HCT116 (cell line): ENCODE results near the gene ST6GALNAC5. TPM values are rescaled to one million over a fixed set of nuclear protein-coding genes. Genes with fewer than 3 reads are reported as not detected.

ENCODE experiments used
- ATAC-seq: fragments of 200-7000 bp; cut with Tn5 transposase; 2 replicates; pipeline ENCODE4 v1.9.1; 2020; ENCODE audit warnings: mild to moderate bottlenecking, moderate library complexity
- BruUV-seq: library from RNA; stranded (reverse); fragments of 400-500 nt; replicated peaks from 2 replicates; lab custom pipeline; 2021; lab: Mats Ljungman, UMichigan
- CTCF ChIA-PET: fragments of 300-600 bp; sonication (Branson Sonifier 250); formaldehyde crosslinking; loops from one replicate; lab custom pipeline; 2021; ENCODE audit warnings: antibody characterized with exemption; lab: Charles Lee
- POLR2A ChIA-PET: fragments of 300-600, 350-600 bp; sonication (Branson Sonifier 250); formaldehyde crosslinking; loops from one replicate; lab custom pipeline; 2021; ENCODE audit warnings: antibody characterized with exemption; lab: Charles Lee
- RAD21 ChIA-PET, 2 experiments: fragments of 300-600 bp; sonication (Branson Sonifier 250); formaldehyde crosslinking; loops; one replicate each; lab custom pipeline; 2023; ENCODE audit warnings: low total read pairs in 2 of 2; ENCODE audit not compliant: uncharacterized antibody in 2 of 2, unreplicated experiment in 2 of 2, low non-redundant PET in 1 of 2; lab: Charles Lee
- DNase-seq: peaks from one replicate; pipeline ENCODE4 v3.0.0-alpha.2; 2010; ENCODE audit warnings: low read depth, low spot score
- H2AFZ ChIP-seq: fragments of 200-600 bp; shearing (Covaris generic), sonication (generic); 2 replicates; pipeline ENCODE4 v1.6.1; 2017; ENCODE audit warnings: low read depth, mixed run types, mixed read lengths, antibody characterized with exemption, low read length; ENCODE audit not compliant: poor library complexity, severe bottlenecking
- H3K27ac ChIP-seq: 2 replicates; pipeline ENCODE4 v1.5.1; 2012; ENCODE audit warnings: low read depth, low read length
- H3K27me3 ChIP-seq: fragments of 200-600 bp; sonication (generic); 2 replicates; pipeline ENCODE4 v1.6.1; 2016; ENCODE audit warnings: mixed run types, low read length, mixed read lengths; ENCODE audit not compliant: insufficient read depth
- H3K36me3 ChIP-seq, 2 experiments: fragments of 200-500 bp in 1 of 2; fragments of 200-600 bp in 1 of 2; sonication (Bioruptor generic) in 1 of 2; sonication (generic) in 1 of 2; 2 replicates each; pipeline versions ENCODE4 v1.5.1 to v1.6.1; 2014 to 2016; ENCODE audit warnings: low read length in 2 of 2, inconsistent platforms in 1 of 2, mixed read lengths in 1 of 2, mixed run types in 1 of 2; ENCODE audit not compliant: insufficient read depth in 2 of 2, control insufficient read depth in 1 of 2
- H3K4me1 ChIP-seq, 2 experiments: fragments of 200-600 bp in 1 of 2; sonication (generic) in 1 of 2; 2 replicates each; pipeline versions ENCODE4 v1.5.1 to v1.6.1; 2012 to 2017; ENCODE audit warnings: low read length in 2 of 2, inconsistent platforms in 1 of 2, mild to moderate bottlenecking in 1 of 2, mixed read lengths in 1 of 2, mixed run types in 1 of 2, moderate library complexity in 1 of 2; ENCODE audit not compliant: insufficient read depth in 2 of 2, control insufficient read depth in 1 of 2
- H3K4me2 ChIP-seq: fragments of 200-600 bp; sonication (generic); 2 replicates; pipeline ENCODE4 v1.6.1; 2017; ENCODE audit warnings: mixed run types, low read length, mixed read lengths
- H3K4me3 ChIP-seq, 2 experiments: fragments of 200-600 bp in 1 of 2; sonication (generic) in 1 of 2; replicated peaks in 1 of 2; 2 replicates each; pipeline ENCODE4 v1.5.1; 2011 to 2016; ENCODE audit warnings: low read length in 2 of 2, control low read depth in 1 of 2, low read depth in 1 of 2, mild to moderate bottlenecking in 1 of 2, mixed read lengths in 1 of 2, mixed run types in 1 of 2
- H3K79me2 ChIP-seq: fragments of 200-600 bp; sonication (generic); 2 replicates; pipeline ENCODE4 v1.6.1; 2017; ENCODE audit warnings: mild to moderate bottlenecking, mixed run types, low read length, moderate library complexity, mixed read lengths; ENCODE audit not compliant: insufficient read depth
- H3K9ac ChIP-seq: fragments of 200-600 bp; sonication (generic); 2 replicates; pipeline ENCODE4 v1.6.1; 2016; ENCODE audit warnings: low read length, mixed read lengths
- H3K9me2 ChIP-seq: fragments of 200-600 bp; sonication (generic), shearing (Covaris generic); 2 replicates; pipeline ENCODE4 v1.6.1; 2017; ENCODE audit warnings: mixed run types, mild to moderate bottlenecking, moderate library complexity; ENCODE audit not compliant: insufficient read depth
- H3K9me3 ChIP-seq, 2 experiments: fragments of 200-500 bp in 1 of 2; fragments of 200-600 bp in 1 of 2; sonication (Bioruptor generic) in 1 of 2; sonication (generic) in 1 of 2; 2 replicates each; pipeline ENCODE4 v1.6.1; 2014 to 2017; ENCODE audit warnings: low read length in 2 of 2, mixed read lengths in 2 of 2, inconsistent platforms in 1 of 2, low read depth in 1 of 2, mild to moderate bottlenecking in 1 of 2, mixed run types in 1 of 2, moderate library complexity in 1 of 2; ENCODE audit not compliant: control insufficient read depth in 1 of 2, insufficient read depth in 1 of 2
- H4K20me1 ChIP-seq: fragments of 200-600 bp; sonication (generic), shearing (Covaris generic); 2 replicates; pipeline ENCODE4 v1.6.1; 2017; ENCODE audit warnings: mixed run types, mild to moderate bottlenecking, moderate library complexity; ENCODE audit not compliant: insufficient read depth
- CBX3 ChIP-seq: IDR thresholded peaks from 2 replicates; pipeline ENCODE4 v1.6.1; 2012; ENCODE audit warnings: low read depth
- CEBPB ChIP-seq: IDR thresholded peaks from 2 replicates; pipeline ENCODE4 v1.6.1; 2012; ENCODE audit warnings: low read depth
- EGR1 ChIP-seq: IDR thresholded peaks from 2 replicates; pipeline ENCODE4 v1.6.1; 2012; ENCODE audit warnings: low read depth
- ELF1 ChIP-seq: IDR thresholded peaks from 2 replicates; pipeline ENCODE4 v1.6.1; 2012; ENCODE audit warnings: low read depth, borderline replicate concordance
- EZH2 ChIP-seq: fragments of 200-600 bp; sonication (generic); IDR thresholded peaks from 2 replicates; pipeline ENCODE4 v1.6.1; 2017; ENCODE audit warnings: antibody characterized with exemption, mixed run types
- JUND ChIP-seq: IDR thresholded peaks from 2 replicates; pipeline ENCODE4 v1.6.1; 2012
- MAX ChIP-seq: IDR thresholded peaks from 2 replicates; pipeline ENCODE4 v1.6.1; 2012
- POLR2A ChIP-seq: IDR thresholded peaks from 2 replicates; pipeline ENCODE4 v1.7.0; 2011; ENCODE audit warnings: borderline replicate concordance; ENCODE audit not compliant: insufficient read depth, insufficient read length; ENCODE audit errors: extremely low read depth
- POLR2AphosphoS5 ChIP-seq: IDR thresholded peaks from 2 replicates; pipeline ENCODE4 v1.6.1; 2011; ENCODE audit warnings: mild to moderate bottlenecking, low read depth, low read length, moderate library complexity
- RAD21 ChIP-seq: IDR thresholded peaks from 2 replicates; pipeline ENCODE4 v1.6.1; 2012; ENCODE audit warnings: low read depth, mild to moderate bottlenecking
- SIN3A ChIP-seq: IDR thresholded peaks from 2 replicates; pipeline ENCODE4 v1.6.1; 2012; ENCODE audit warnings: low read depth
- SP1 ChIP-seq: IDR thresholded peaks from 2 replicates; pipeline ENCODE4 v1.6.1; 2012; ENCODE audit warnings: low read depth
- SRF ChIP-seq: IDR thresholded peaks from 2 replicates; pipeline ENCODE4 v1.6.1; 2012; ENCODE audit warnings: low read depth
- TCF7L2 ChIP-seq: IDR thresholded peaks from 2 replicates; pipeline ENCODE4 v1.7.0; 2011; ENCODE audit warnings: borderline replicate concordance, inconsistent platforms; ENCODE audit not compliant: insufficient read depth, insufficient read length; ENCODE audit errors: extremely low read depth
- YY1 ChIP-seq: IDR thresholded peaks from 2 replicates; pipeline ENCODE4 v1.6.1; 2011; ENCODE audit warnings: low read length, low read depth, moderate library complexity, mild to moderate bottlenecking; ENCODE audit not compliant: insufficient replicate concordance; ENCODE audit errors: extremely low read depth
- ZNF274 ChIP-seq: fragments of 200-500 bp; sonication (Bioruptor generic); IDR thresholded peaks from 2 replicates; pipeline ENCODE4 v1.6.1; 2014; ENCODE audit warnings: mild to moderate bottlenecking, low read depth, low read length, inconsistent platforms
- intact Hi-C: fragments of 100-400 bp; cut with micrococcal nuclease; formaldehyde crosslinking; loops from 2 replicates; pipeline ENCODE4 v1.10.0; 2022
- total RNA-seq: library from RNA; stranded (reverse); gene quantifications from one replicate; pipeline ENCODE4 v1.2.1, GENCODE V29; 2021; ENCODE audit not compliant: unreplicated experiment
- TF ChIP-seq, protein P1 (sequence below): IDR thresholded peaks from 2 replicates; pipeline ENCODE4 v1.6.1; 2012; ENCODE audit warnings: low read depth
- TF ChIP-seq, protein P2 (sequence below), 3 experiments: fragments of 200-600 bp in 1 of 3; sonication (generic) in 1 of 3; IDR thresholded peaks in 2 of 3; conservative IDR thresholded peaks in 1 of 3; 2 replicates each; pipeline ENCODE4 v1.5.1; 2012 to 2017; ENCODE audit warnings: low read depth in 2 of 3, low read length in 2 of 3, antibody characterized with exemption in 1 of 3, borderline replicate concordance in 1 of 3, control low read depth in 1 of 3, mild to moderate bottlenecking in 1 of 3, mixed read lengths in 1 of 3, mixed run types in 1 of 3, moderate library complexity in 1 of 3; ENCODE audit not compliant: insufficient read depth in 1 of 3
- TF ChIP-seq, protein P3 (sequence below): IDR thresholded peaks from 2 replicates; pipeline ENCODE4 v1.6.1; 2012

ST6GALNAC5 gene
- total RNA-seq, 1 experiment from 2014 or later = 1.2 TPM

GRCh38 chr1:77060000-77060399, 192.7 kb downstream of the ST6GALNAC5 start:
- ChIA-PET POLR2A (no interaction called here), RAD21 (no interaction called here), CTCF (no interaction called here)
- no peaks in the 10 kb centered on the region for H3K79me2 ChIP-seq
- no peaks in the 10 kb centered on the region for H3K4me1 ChIP-seq
- BruUV-seq = no TSS peak
- ATAC-seq (no peak), DNase-seq (no peak)
- no peak overlapping the region for H3K4me2 ChIP-seq
- TF ChIP-seq, protein P1, sequence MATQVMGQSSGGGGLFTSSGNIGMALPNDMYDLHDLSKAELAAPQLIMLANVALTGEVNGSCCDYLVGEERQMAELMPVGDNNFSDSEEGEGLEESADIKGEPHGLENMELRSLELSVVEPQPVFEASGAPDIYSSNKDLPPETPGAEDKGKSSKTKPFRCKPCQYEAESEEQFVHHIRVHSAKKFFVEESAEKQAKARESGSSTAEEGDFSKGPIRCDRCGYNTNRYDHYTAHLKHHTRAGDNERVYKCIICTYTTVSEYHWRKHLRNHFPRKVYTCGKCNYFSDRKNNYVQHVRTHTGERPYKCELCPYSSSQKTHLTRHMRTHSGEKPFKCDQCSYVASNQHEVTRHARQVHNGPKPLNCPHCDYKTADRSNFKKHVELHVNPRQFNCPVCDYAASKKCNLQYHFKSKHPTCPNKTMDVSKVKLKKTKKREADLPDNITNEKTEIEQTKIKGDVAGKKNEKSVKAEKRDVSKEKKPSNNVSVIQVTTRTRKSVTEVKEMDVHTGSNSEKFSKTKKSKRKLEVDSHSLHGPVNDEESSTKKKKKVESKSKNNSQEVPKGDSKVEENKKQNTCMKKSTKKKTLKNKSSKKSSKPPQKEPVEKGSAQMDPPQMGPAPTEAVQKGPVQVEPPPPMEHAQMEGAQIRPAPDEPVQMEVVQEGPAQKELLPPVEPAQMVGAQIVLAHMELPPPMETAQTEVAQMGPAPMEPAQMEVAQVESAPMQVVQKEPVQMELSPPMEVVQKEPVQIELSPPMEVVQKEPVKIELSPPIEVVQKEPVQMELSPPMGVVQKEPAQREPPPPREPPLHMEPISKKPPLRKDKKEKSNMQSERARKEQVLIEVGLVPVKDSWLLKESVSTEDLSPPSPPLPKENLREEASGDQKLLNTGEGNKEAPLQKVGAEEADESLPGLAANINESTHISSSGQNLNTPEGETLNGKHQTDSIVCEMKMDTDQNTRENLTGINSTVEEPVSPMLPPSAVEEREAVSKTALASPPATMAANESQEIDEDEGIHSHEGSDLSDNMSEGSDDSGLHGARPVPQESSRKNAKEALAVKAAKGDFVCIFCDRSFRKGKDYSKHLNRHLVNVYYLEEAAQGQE = no peak
- TF ChIP-seq SIN3A (no peak), CEBPB (no peak), MAX (no peak), EGR1 (no peak), TCF7L2 (no peak), SRF (no peak), POLR2A (no peak), SP1 (no peak), EZH2 (no peak), POLR2AphosphoS5 (no peak), ELF1 (no peak), YY1 (no peak), CBX3 (no peak), JUND (no peak), RAD21 (no peak), ZNF274 (no peak)
- TF ChIP-seq, protein P2, sequence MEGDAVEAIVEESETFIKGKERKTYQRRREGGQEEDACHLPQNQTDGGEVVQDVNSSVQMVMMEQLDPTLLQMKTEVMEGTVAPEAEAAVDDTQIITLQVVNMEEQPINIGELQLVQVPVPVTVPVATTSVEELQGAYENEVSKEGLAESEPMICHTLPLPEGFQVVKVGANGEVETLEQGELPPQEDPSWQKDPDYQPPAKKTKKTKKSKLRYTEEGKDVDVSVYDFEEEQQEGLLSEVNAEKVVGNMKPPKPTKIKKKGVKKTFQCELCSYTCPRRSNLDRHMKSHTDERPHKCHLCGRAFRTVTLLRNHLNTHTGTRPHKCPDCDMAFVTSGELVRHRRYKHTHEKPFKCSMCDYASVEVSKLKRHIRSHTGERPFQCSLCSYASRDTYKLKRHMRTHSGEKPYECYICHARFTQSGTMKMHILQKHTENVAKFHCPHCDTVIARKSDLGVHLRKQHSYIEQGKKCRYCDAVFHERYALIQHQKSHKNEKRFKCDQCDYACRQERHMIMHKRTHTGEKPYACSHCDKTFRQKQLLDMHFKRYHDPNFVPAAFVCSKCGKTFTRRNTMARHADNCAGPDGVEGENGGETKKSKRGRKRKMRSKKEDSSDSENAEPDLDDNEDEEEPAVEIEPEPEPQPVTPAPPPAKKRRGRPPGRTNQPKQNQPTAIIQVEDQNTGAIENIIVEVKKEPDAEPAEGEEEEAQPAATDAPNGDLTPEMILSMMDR (IDR thresholded peaks at IDR 0.05 in 2 of 3, conservative IDR thresholded peaks at IDR 0.05 in 1 of 3; ENCODE audit: borderline replicate concordance in 1 of 3, insufficient read depth in 1 of 3, low read depth in 2 of 3, low read length in 2 of 3) = no peak
- TF ChIP-seq, protein P3, sequence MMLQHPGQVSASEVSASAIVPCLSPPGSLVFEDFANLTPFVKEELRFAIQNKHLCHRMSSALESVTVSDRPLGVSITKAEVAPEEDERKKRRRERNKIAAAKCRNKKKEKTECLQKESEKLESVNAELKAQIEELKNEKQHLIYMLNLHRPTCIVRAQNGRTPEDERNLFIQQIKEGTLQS = no peak
- H3K27me3 ChIP-seq = no peaks in the 10 kb centered on the region
- H3K9ac ChIP-seq = no peak overlapping the region
- intact Hi-C loops = no loop called here
- H2AFZ ChIP-seq = no peak overlapping the region
- H4K20me1 ChIP-seq = no peaks in the 10 kb centered on the region
- no peaks in the 10 kb centered on the region for H3K9me3 ChIP-seq
- H3K4me3 ChIP-seq = no peak overlapping the region
- no peak overlapping the region for H3K27ac ChIP-seq
- no peaks in the 10 kb centered on the region for H3K9me2 ChIP-seq
- no peaks in the 10 kb centered on the region for H3K36me3 ChIP-seq
